ENCODE results near the gene MYO1B.

MYO1B gene

GRCh38 chr2:191321861-191322662 lies 76.9 kb downstream of the MYO1B start:
- DNase-seq (ENCODE audit: low read depth in 2 of 2) = peak; percentile 66 to 70

GRCh38 chr2:191322828-191323506 lies 77.8 kb downstream of the MYO1B start:
- no peak for DNase-seq (ENCODE audit: low read depth in 2 of 2)

- DNase-seq (ENCODE audit: low read depth in 2 of 2) = no peak
Observed at GRCh38 chr2:191325651-191326365, 80.6 kb downstream of the MYO1B start.

GRCh38 chr2:191327484-191327883 lies 82.3 kb downstream of the MYO1B start:
- no peak for DNase-seq (ENCODE audit: low read depth in 2 of 2)

- no peak for DNase-seq (ENCODE audit: low read depth in 2 of 2)
Observed at GRCh38 chr2:191328150-191328809, 83.1 kb downstream of the MYO1B start.

- DNase-seq (ENCODE audit: low read depth in 2 of 2) = no peak
Observed at GRCh38 chr2:191329841-191330240, 84.6 kb downstream of the MYO1B start.

- DNase-seq (ENCODE audit: low read depth in 2 of 2) = peak; percentile 97
Observed at GRCh38 chr2:191333911-191334357, 88.7 kb downstream of the MYO1B start.

GRCh38 chr2:191335875-191336464 lies 90.8 kb downstream of the MYO1B start:
- no peak for DNase-seq (ENCODE audit: low read depth in 2 of 2)

- no peak for DNase-seq (ENCODE audit: low read depth in 2 of 2)
Observed at GRCh38 chr2:191341436-191341835, 96.2 kb downstream of the MYO1B start.

- DNase-seq (ENCODE audit: low read depth in 2 of 2) = no peak
Observed at GRCh38 chr2:191343796-191344338, 98.7 kb downstream of the MYO1B start.

- DNase-seq (ENCODE audit: low read depth in 2 of 2) = no peak
Observed at GRCh38 chr2:191345788-191346187, 100.6 kb downstream of the MYO1B start.

- DNase-seq (ENCODE audit: low read depth in 2 of 2) = no peak
Observed at GRCh38 chr2:191347154-191347553, 102.0 kb downstream of the MYO1B start.

GRCh38 chr2:191347881-191348280 lies 102.7 kb downstream of the MYO1B start:
- no peak for DNase-seq (ENCODE audit: low read depth in 2 of 2)

GRCh38 chr2:191349990-191350389 lies 104.8 kb downstream of the MYO1B start:
- no peak for DNase-seq (ENCODE audit: low read depth in 2 of 2)

GRCh38 chr2:191350826-191351225 lies 105.6 kb downstream of the MYO1B start:
- no peak for DNase-seq (ENCODE audit: low read depth in 2 of 2)

- peak; percentile 38 to 42 for DNase-seq (ENCODE audit: low read depth in 2 of 2)
Observed at GRCh38 chr2:191351298-191351697, 106.1 kb downstream of the MYO1B start.

- peak in 1 of 2 experiments; percentile 45 for DNase-seq (ENCODE audit: low read depth in 2 of 2)
Observed at GRCh38 chr2:191351921-191352320, 106.7 kb downstream of the MYO1B start.

GRCh38 chr2:191352536-191352935 lies 107.3 kb downstream of the MYO1B start:
- peak; percentile 64 to 68 for DNase-seq (ENCODE audit: low read depth in 2 of 2)

- no peak for DNase-seq (ENCODE audit: low read depth in 2 of 2)
Observed at GRCh38 chr2:191355170-191355758, 110.1 kb downstream of the MYO1B start.

GRCh38 chr2:191357678-191358077 lies 112.5 kb downstream of the MYO1B start:
- no peak for DNase-seq (ENCODE audit: low read depth in 2 of 2)
